ENCODE data around the gene R3HDM4.

R3HDM4 gene

DNA sequence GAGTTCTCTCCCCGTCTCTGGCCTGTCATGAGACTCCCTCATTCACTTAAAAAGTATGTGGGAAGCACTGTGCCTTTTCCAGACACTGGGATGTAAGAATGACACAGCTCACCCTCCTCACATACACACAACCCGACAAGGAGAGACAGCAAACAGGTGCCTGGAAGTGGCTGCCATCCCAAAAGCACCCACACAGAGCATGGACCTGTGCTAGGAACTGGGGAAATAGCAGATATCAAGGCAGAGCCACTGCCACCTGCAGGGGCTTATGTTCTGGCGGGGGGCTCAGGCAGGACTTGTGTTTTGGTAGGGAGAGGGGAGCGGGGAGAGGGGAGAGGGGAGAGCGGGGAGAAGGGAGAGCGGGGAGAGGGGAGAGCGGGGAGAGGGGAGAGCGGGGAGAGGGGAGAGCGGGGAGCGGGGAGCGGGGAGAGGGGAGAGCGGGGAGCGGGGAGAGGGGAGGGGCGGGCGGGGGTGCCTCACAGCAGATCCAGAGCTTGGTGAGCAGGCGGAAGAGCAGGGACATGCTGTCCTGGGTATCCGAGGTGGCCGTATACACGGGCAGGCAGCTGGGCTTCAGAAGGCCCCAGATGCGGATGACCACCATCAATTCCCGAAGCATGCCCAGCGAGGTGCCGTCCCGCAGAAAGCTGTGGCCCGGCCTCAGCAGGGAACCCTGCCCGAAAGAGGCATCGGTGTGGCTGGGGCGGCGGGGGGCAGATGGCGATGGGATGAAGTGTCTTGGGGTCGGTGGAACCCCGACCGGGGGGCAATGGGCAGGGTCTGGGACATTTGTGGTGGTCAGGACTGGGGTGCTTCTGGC, 41.4 kb downstream of the R3HDM4 start:
- H3K4me3 ChIP-seq (ENCODE audit: low read depth, low read length) = no peak overlapping the region
- DNase-seq (ENCODE audit: low read depth) = no peak
- TF ChIP-seq, protein P1, sequence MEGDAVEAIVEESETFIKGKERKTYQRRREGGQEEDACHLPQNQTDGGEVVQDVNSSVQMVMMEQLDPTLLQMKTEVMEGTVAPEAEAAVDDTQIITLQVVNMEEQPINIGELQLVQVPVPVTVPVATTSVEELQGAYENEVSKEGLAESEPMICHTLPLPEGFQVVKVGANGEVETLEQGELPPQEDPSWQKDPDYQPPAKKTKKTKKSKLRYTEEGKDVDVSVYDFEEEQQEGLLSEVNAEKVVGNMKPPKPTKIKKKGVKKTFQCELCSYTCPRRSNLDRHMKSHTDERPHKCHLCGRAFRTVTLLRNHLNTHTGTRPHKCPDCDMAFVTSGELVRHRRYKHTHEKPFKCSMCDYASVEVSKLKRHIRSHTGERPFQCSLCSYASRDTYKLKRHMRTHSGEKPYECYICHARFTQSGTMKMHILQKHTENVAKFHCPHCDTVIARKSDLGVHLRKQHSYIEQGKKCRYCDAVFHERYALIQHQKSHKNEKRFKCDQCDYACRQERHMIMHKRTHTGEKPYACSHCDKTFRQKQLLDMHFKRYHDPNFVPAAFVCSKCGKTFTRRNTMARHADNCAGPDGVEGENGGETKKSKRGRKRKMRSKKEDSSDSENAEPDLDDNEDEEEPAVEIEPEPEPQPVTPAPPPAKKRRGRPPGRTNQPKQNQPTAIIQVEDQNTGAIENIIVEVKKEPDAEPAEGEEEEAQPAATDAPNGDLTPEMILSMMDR (IDR thresholded peaks at IDR 0.05; ENCODE audit: insufficient read depth, low read depth, low read length, missing control alignments) = no peak

DNA sequence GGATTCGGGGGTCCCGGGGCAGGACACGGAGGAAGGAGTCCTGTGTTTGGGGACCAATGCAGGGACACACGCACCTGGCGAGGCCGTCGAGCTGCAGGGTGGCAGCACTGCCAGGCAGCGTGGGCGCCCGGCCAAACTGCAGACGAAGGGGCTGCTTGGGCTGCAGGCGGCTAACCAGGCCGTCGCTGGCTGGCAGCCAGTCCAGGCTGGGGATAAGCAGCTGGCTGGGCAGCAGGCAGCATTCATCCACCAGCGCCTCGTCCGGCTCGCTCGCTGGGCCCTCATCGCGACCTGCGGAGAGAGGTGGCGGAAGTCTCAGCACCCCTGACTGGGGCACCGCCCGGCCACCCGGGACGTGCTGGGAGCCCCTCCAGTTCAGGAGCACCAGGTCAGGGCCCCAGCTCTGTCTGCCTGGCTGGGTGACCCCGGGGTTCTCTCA, 42.0 kb downstream of the R3HDM4 start:
- TF ChIP-seq, protein P1 (IDR thresholded peaks at IDR 0.05; ENCODE audit: insufficient read depth, low read depth, low read length, missing control alignments) = no peak

DNA sequence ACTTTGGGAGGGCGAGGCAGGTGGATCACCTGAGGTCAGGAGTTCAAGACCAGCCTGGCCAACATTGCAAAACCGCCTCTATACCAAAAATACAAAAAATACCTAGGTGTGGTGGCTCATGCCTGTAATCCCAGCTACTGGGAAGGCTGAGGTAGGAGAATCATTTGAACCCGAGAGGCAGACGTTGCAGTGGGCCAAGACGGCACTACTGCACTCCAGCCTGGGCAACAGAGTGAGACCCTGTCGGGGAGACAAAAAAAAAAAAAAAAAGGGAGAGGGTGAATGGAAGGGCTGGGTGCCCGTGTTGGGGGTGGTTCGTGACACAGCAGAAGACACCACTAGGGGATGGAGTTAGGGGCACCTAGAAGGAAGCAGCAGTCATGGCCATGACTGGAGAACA, 42.7 kb downstream of the R3HDM4 start:
- DNase-seq (ENCODE audit: low read depth) = no peak
- no peak overlapping the region for H3K4me3 ChIP-seq (ENCODE audit: low read depth, low read length)
- TF ChIP-seq, protein P1 (IDR thresholded peaks at IDR 0.05; ENCODE audit: insufficient read depth, low read depth, low read length, missing control alignments) = no peak

More for the DNA sequence above, 42.0 kb downstream of the R3HDM4 start:
- no peak overlapping the region for H3K4me3 ChIP-seq (ENCODE audit: low read depth, low read length)
- no peak for DNase-seq (ENCODE audit: low read depth)

DNA sequence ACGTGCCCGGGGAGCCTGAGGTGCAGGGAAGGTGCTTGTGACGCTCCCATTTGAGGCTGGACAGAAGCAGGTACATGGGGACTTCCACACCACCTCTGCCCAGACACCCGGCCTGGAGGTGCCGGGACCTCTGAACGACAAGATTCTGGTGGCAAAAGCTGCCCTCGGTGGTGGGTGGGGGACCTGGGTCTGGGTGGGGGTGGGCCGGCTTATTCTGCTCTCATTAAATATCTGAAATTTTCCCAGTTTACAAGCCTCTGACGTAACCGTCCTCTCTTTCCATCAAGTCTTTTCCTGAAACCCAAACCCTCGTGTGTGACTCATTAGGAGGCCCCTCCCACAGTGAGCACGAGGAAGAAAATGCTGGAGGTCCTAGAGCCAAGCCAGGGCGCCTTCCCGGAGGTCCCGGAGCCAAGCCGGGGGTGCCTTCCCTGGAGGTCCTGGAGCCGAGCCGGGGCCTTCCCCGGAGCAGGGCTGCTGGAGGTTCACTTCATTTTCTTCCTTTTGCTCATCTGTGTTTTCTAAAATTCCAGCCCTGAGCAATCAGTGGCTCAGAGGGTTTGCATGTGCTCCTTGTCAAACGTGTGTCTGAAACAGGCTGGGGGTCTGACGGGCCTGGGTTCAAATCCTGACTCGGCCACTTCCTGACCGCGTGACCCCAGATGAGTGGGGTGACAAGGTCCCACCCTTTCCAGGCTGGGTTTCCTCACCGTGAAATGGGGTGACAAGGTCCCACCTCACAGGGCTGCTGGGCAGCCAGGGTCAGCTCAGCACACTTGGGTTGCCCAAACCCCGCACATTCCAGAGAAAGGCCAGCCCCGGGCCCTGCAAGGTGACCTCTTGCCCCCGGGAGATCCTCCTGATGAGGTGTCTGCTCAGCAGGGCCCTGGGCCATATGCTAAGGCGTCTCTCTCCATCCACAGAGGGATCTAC, 43.5 kb downstream of the R3HDM4 start:
- no peak for DNase-seq (ENCODE audit: low read depth)
- TF ChIP-seq, protein P1 (IDR thresholded peaks at IDR 0.05; ENCODE audit: insufficient read depth, low read depth, low read length, missing control alignments) = no peak
- H3K4me3 ChIP-seq (ENCODE audit: low read depth, low read length) = no peak overlapping the region

DNA sequence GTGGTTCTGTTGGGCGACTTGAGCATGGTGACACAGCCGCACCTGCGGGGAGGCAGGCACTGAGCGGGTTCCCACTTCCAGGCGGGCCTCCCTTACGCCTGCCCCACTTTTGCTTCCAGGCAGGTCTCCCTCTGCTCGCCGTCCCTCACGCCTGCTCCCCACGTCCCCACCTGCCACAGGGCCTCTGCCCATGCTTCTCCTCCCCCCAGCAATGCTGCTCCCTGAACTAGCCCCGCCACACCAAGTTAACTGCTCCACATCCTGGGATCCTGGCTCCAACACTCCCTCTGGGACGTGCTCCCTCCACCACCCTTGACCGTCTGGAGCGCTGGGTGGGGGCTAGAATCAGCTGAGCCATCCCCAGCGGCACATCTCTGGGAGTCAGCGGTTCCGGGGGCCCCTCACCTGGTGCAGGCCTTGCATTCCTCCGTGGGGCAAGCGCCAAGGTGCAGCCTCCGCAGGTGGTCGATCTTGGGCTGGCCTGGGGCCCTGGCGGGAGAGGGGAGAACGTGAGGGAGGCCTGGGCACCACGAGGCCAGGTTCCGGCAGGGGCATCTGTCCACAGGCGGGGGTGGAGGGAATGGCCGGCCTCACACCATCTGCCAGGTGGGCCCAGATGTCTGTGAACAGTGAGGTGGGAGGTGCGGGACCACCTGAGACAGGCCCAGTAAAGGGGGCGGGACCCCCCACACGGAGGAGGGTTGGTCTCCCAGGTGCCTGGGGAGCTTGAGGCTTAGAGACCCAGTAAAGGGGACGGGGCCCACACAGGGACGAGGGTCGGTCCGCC, 44.4 kb downstream of the R3HDM4 start:
- no peak for DNase-seq (ENCODE audit: low read depth)
- no peak overlapping the region for H3K4me3 ChIP-seq (ENCODE audit: low read depth, low read length)
- TF ChIP-seq, protein P1 (IDR thresholded peaks at IDR 0.05; ENCODE audit: insufficient read depth, low read depth, low read length, missing control alignments) = no peak

DNA sequence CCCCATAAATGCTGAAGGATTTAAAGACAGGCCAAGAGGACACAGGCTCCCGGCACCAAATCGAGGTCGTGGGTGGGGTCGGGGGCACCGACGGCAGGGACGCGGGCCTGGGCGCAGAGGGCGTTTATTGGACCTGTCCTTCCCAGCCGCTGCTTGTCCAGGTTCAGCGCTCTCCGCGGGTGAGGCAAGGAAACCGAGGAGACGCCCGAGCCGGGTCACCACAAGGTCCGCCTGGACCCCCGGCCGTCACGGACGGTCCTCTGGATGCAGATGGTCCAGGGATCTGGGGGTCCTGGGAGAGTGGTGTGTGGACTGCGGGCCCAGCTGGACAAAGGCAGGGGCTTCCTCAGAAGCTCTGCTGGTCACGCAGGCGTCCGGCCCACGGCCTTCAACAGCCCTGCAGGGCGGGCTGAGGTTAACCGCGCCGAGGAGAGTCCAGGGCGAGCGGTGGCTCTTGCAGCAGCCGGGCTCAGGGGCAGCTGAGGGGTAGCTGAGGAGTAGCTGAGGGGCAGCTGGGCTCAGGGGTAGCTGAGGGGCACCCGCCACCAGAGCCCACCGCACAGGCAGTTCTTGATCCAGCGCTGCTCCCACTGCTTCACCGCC, 45.1 kb downstream of the R3HDM4 start:
- no peak overlapping the region for H3K4me3 ChIP-seq (ENCODE audit: low read depth, low read length)
- TF ChIP-seq, protein P1 (IDR thresholded peaks at IDR 0.05; ENCODE audit: insufficient read depth, low read depth, low read length, missing control alignments) = no peak
- no peak for DNase-seq (ENCODE audit: low read depth)
